Measurements from ENCODE around the gene TMEM151B.

- TF ChIP-seq POLR2A (IDR thresholded peaks at IDR 0.05) (no peak), POLR2AphosphoS5 (IDR thresholded peaks at IDR 0.05) (no peak), CTCF (IDR thresholded peaks at IDR 0.05) (no peak)
Observed at GRCh38 chr6:44335631-44336030, 65.4 kb downstream of the TMEM151B start.
